ENCODE results near the gene TMEM106C. TPM values are rescaled to one million over a fixed set of nuclear protein-coding genes. Genes with fewer than 3 reads are reported as not detected.

The TMEM106C gene
- total RNA-seq, 1 donor from 2014 or later: 47.9 TPM

- intact Hi-C loops (cut with DNase I): no loop called here
- DNase-seq (ENCODE audit: low spot score): peak; percentile 38
- ATAC-seq: no peak
Measured at GRCh38 chr12:47988073-47989022, 25.0 kb downstream of the TMEM106C start.

- DNase-seq (ENCODE audit: low spot score) (peak; percentile 15), ATAC-seq (no peak)
- intact Hi-C loops (cut with DNase I): no loop called here
Measured at GRCh38 chr12:47989023-47989417, 25.6 kb downstream of the TMEM106C start.

GRCh38 chr12:47989666-47990065 lies 26.3 kb downstream of the TMEM106C start:
- intact Hi-C loops (cut with DNase I): no loop called here
- DNase-seq (ENCODE audit: low spot score) (peak; percentile 36), ATAC-seq (no peak)

GRCh38 chr12:47990351-47991105 lies 27.1 kb downstream of the TMEM106C start:
- DNase-seq (ENCODE audit: low spot score) (no peak), ATAC-seq (peak; percentile 9)
- intact Hi-C loops (cut with DNase I): no loop called here

- ATAC-seq (peak; percentile 6), DNase-seq (ENCODE audit: low spot score) (peak; percentile 50)
- intact Hi-C loops (cut with DNase I): no loop called here
Measured at GRCh38 chr12:47991106-47992061, 28.0 kb downstream of the TMEM106C start.

GRCh38 chr12:47992776-47993175 lies 29.4 kb downstream of the TMEM106C start:
- intact Hi-C loops (cut with DNase I): no loop called here
- no peak for ATAC-seq
- no peak for DNase-seq (ENCODE audit: low spot score)

GRCh38 chr12:47993491-47993890 lies 30.1 kb downstream of the TMEM106C start:
- peak; percentile 25 for DNase-seq (ENCODE audit: low spot score)
- no peak for ATAC-seq
- intact Hi-C loops (cut with DNase I): no loop called here

- ATAC-seq (no peak), DNase-seq (ENCODE audit: low spot score) (peak; percentile 43)
- intact Hi-C loops (cut with DNase I): no loop called here
Measured at GRCh38 chr12:47995981-47996401, 32.6 kb downstream of the TMEM106C start.

GRCh38 chr12:47997321-47997720 lies 33.9 kb downstream of the TMEM106C start:
- ATAC-seq (no peak), DNase-seq (ENCODE audit: low spot score) (no peak)
- intact Hi-C loops (cut with DNase I): no loop called here

- intact Hi-C loops (cut with DNase I): no loop called here
- ATAC-seq: no peak
Measured at GRCh38 chr12:47999816-48000215, 36.4 kb downstream of the TMEM106C start.

GRCh38 chr12:48000878-48001504 lies 37.6 kb downstream of the TMEM106C start:
- DNase-seq (ENCODE audit: low spot score): peak; percentile 57
- ATAC-seq: peak; percentile 20
- intact Hi-C loops (cut with DNase I): no loop called here

More at GRCh38 chr12:47999816-48000215, 36.4 kb downstream of the TMEM106C start:
- DNase-seq (ENCODE audit: low spot score): peak; percentile 41

- ATAC-seq (peak; percentile 84), DNase-seq (ENCODE audit: low spot score) (peak; percentile 64)
- intact Hi-C loops (cut with DNase I): no loop called here
Measured at GRCh38 chr12:48001505-48002413, 38.4 kb downstream of the TMEM106C start.

GRCh38 chr12:48002414-48002730 lies 39.0 kb downstream of the TMEM106C start:
- DNase-seq (ENCODE audit: low spot score): no peak
- intact Hi-C loops (cut with DNase I): no loop called here
- no peak for ATAC-seq

GRCh38 chr12:48002773-48003218 lies 39.4 kb downstream of the TMEM106C start:
- peak; percentile 81 for ATAC-seq
- DNase-seq (ENCODE audit: low spot score): no peak

GRCh38 chr12:48003226-48004052 lies 40.0 kb downstream of the TMEM106C start:
- no peak for ATAC-seq
- intact Hi-C loops (cut with DNase I): no loop called here
- DNase-seq (ENCODE audit: low spot score): no peak

More at GRCh38 chr12:48002773-48003218, 39.4 kb downstream of the TMEM106C start:
- intact Hi-C loops (cut with DNase I): no loop called here

- DNase-seq (ENCODE audit: low spot score) (no peak), ATAC-seq (no peak)
- intact Hi-C loops (cut with DNase I): no loop called here
Measured at GRCh38 chr12:48004053-48004941, 40.9 kb downstream of the TMEM106C start, which contains the start of gene COL2A1. Gene COL2A1 (minus strand): TSS chr12:48004476. CDS start chr12:48004321, 155 bp downstream.
